ENCODE measurements around the gene NONO. TPM values are rescaled to one million over a fixed set of nuclear protein-coding genes. Genes with fewer than 3 reads are reported as not detected.

The NONO gene
- total and polyA plus RNA-seq, 2 of the 4 experiments (the other 2 are of a cell fraction): 199 to 609 TPM

DNA sequence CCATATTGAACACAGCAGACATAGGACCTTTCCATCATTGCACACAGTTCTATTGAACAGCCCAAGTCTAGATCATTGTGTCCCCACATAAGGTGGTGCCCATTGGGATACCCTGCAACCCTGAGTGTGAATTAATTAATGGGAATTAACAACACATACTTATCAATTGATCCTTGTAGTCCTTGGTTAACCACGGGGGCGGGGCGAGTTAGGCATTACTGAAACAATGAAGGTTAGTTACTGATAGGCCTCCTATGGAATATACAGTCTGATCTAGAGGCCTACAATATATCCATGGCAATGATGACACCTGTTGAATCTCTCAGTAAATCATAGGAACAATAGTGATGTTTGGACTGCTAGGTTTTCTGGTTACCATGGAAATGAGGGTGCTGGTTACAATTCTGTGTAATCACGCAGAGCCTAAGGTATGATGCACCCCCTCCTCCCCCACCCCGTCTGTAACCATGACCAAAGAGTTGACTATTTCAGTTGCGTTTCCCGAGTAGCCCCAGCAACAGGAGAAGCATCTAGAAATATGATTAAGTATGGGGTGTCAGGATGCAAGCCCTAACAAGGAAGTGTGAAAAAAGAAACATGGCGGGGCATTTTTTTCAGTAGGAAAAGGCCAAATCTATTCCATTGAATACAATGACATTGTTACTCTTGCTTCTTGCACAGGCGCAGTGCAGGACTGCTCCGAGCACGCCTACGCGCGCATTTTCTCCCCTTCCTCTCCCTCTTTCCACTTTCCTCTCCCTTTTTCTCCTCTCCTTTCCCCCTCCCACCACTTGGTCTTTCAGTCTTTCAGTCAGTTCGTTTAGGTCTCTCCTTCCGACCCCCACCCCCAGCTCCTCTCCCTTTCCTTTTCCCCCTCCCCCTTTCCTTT lies 677 bp upstream of the NONO start (continued):
- TF ChIP-seq RFX5 (IDR thresholded peaks at IDR 0.05; ENCODE audit: low read depth, low read length): no peak
- no peak; the same call in 1 of the 2 replicates for TF ChIP-seq MAZ (IDR thresholded peaks at IDR 0.05; ENCODE audit: borderline replicate concordance, low read depth, low read length)
- TF ChIP-seq MAFK (IDR thresholded peaks at IDR 0.05; ENCODE audit: low read depth, low read length): no peak

- no peak overlapping the region for H2AK9ac ChIP-seq (replicated peaks; ENCODE audit: low read depth, low read length, poor library complexity)
- dilution Hi-C loops (cut with HindIII; ENCODE audit: low sequenced_read_pairs, unreplicated experiment): no loop called here
- H2AK5ac ChIP-seq (ENCODE audit: low read depth, low read length): no peak overlapping the region
- H3K9ac ChIP-seq (ENCODE audit: low read depth, low read length): no peak overlapping the region; the same call in 1 of the 2 replicates
- H3K9me1 ChIP-seq (ENCODE audit: insufficient read depth, low read length): no peaks in the 10 kb centered on the region
- ATAC-seq (ENCODE audit: low read depth) (no peak), DNase-seq (no peak)
- peak overlapping the region; percentile 52; the same call in 1 of the 2 replicates for H3K4me2 ChIP-seq (ENCODE audit: low read depth, low read length)
- no peak overlapping the region for H2BK120ac ChIP-seq (ENCODE audit: low read depth, low read length)
- H3K23ac ChIP-seq (ENCODE audit: low read depth, low read length): no peak overlapping the region
- intact Hi-C loops (cut with micrococcal nuclease): loop anchor here (2.0 kb wide), 2 partner anchors 31 to 103 kb away; partner anchors contain the start of gene ZMYM3
- H3K9me3 ChIP-seq (ENCODE audit: control insufficient read depth, insufficient read depth, low read length): no peaks in the 10 kb centered on the region; the same call in 1 of the 2 replicates
- H3K14ac ChIP-seq (replicated peaks; ENCODE audit: low read depth, low read length): no peak overlapping the region
- H4K20me1 ChIP-seq (ENCODE audit: insufficient read depth, low read length): peaks cover 51% of the 10 kb centered on the region
- no peak overlapping the region for H4K91ac ChIP-seq (ENCODE audit: insufficient read depth, low read depth, low read length)
- peak overlapping the region; percentile 22 for H3K4me3 ChIP-seq (ENCODE audit: insufficient read depth, low read depth, low read length)
- no peak overlapping the region for H3K56ac ChIP-seq (ENCODE audit: extremely low read depth, insufficient read depth, low read length)
- no peak overlapping the region for H4K8ac ChIP-seq (ENCODE audit: low read depth in 2 of 2, low read length in 2 of 2)
- no TSS peak for BruUV-seq (replicated peaks)
- H4K5ac ChIP-seq (ENCODE audit: low read depth, low read length): no peak overlapping the region
- H2AFZ ChIP-seq (replicated peaks; ENCODE audit: low read length, poor library complexity): no peak overlapping the region
- in situ Hi-C loops (cut with MboI; ENCODE audit: low sequenced_read_pairs): no loop called here
- no peak overlapping the region for H3K27ac ChIP-seq (ENCODE audit: insufficient read depth, low read length)
- H3K27me3 ChIP-seq (ENCODE audit: control insufficient read depth, insufficient read depth, low read length): no peaks in the 10 kb centered on the region
- H3K4ac ChIP-seq (ENCODE audit: low read depth, low read length): no peak overlapping the region
- H3K4me1 ChIP-seq (ENCODE audit: control insufficient read depth, insufficient read depth, low read length): no peaks in the 10 kb centered on the region
- H2BK20ac ChIP-seq (ENCODE audit: low read depth, low read length): no peak overlapping the region
- H2BK5ac ChIP-seq (ENCODE audit: low read depth, low read length, poor library complexity, severe bottlenecking): no peak overlapping the region
- ChIA-PET CTCF (no interaction called here), POLR2A (ENCODE audit: unreplicated experiment) (no interaction called here)
- TF ChIP-seq FOS (IDR thresholded peaks at IDR 0.05; ENCODE audit: low read depth, low read length): no peak
- no peak for TF ChIP-seq CTCF (conservative IDR thresholded peaks at IDR 0.05; ENCODE audit: low read depth, low read length)
- TF ChIP-seq SMC3 (IDR thresholded peaks at IDR 0.05; ENCODE audit: low read depth, low read length): no peak
- no peak for TF ChIP-seq NFE2L2 (IDR thresholded peaks at IDR 0.05; ENCODE audit: low read depth, low read length)
- TF ChIP-seq CHD1 (IDR thresholded peaks at IDR 0.05; ENCODE audit: low read depth, low read length): no peak
- no peak for TF ChIP-seq ELK1 (IDR thresholded peaks at IDR 0.05; ENCODE audit: borderline replicate concordance, low read depth, low read length)
- TF ChIP-seq RAD21 (IDR thresholded peaks at IDR 0.05; ENCODE audit: low read length): no peak
- no peak for TF ChIP-seq RFX5 (IDR thresholded peaks at IDR 0.05; ENCODE audit: low read depth, low read length)
- no peak for TF ChIP-seq POLR2A (IDR thresholded peaks at IDR 0.05; ENCODE audit: low read depth, low read length)
- H3K18ac ChIP-seq (ENCODE audit: low read depth, low read length): no peak overlapping the region
- H3K36me3 ChIP-seq (ENCODE audit: control insufficient read depth, insufficient read depth, low read length): peaks cover 11% of the 10 kb centered on the region
- peaks cover 0 to 4% of the 10 kb centered on the region in 2 experiments; a peak in 1 of 4 replicates for H3K79me1 ChIP-seq (ENCODE audit: low read depth in 1 of 2, low read length in 2 of 2)
- no peak overlapping the region for H2BK15ac ChIP-seq (ENCODE audit: low read depth, low read length)
These were observed 2.5 kb downstream of the NONO start for GRCh38 chrX:71285929-71286328.

Measured in IMR-90 (cell line).